Liver (tissue), 9 donors: ENCODE data around the gene MADD. TPM values are rescaled to one million over a fixed set of nuclear protein-coding genes. Genes with fewer than 3 reads are reported as not detected.

Experiments
- DNase-seq: peaks from one replicate; pipeline ENCODE4 v3.0.0-alpha.2; 2017; ENCODE audit warnings: low spot score
- H3K27ac ChIP-seq, 2 donors: one replicate each; pipeline ENCODE4 v1.7.0; 2013; ENCODE audit warnings: inconsistent platforms in 2 of 2, low read length in 2 of 2, control low read depth in 1 of 2, low read depth in 1 of 2, mild to moderate bottlenecking in 1 of 2
- H3K27me3 ChIP-seq, 4 donors: one replicate each; pipeline versions ENCODE4 v1.6.1 to v1.7.0; 2013; ENCODE audit warnings: low read length in 3 of 4, inconsistent platforms in 1 of 4, mild to moderate bottlenecking in 1 of 4, moderate library complexity in 1 of 4; ENCODE audit not compliant: control insufficient read depth in 4 of 4, insufficient read depth in 4 of 4
- H3K36me3 ChIP-seq, 4 donors: one replicate each; pipeline versions ENCODE4 v1.6.1 to v1.7.0; 2013; ENCODE audit warnings: low read length in 3 of 4, mild to moderate bottlenecking in 3 of 4, low read depth in 1 of 4, moderate library complexity in 1 of 4; ENCODE audit not compliant: control insufficient read depth in 4 of 4, insufficient read depth in 3 of 4
- H3K4me1 ChIP-seq, 4 donors: one replicate each; pipeline versions ENCODE4 v1.6.1 to v1.7.0; 2013; ENCODE audit warnings: low read length in 3 of 4, mild to moderate bottlenecking in 3 of 4, moderate library complexity in 1 of 4; ENCODE audit not compliant: control insufficient read depth in 4 of 4, insufficient read depth in 4 of 4
- H3K4me3 ChIP-seq, 3 donors: one replicate each; pipeline versions ENCODE4 v1.6.1 to v1.7.0; 2013; ENCODE audit warnings: low read length in 3 of 3, control low read depth in 1 of 3, low read depth in 1 of 3, mild to moderate bottlenecking in 1 of 3
- H3K9ac ChIP-seq, 2 donors: one replicate each; pipeline ENCODE4 v1.7.0; 2013; ENCODE audit warnings: low read length in 2 of 2, mild to moderate bottlenecking in 2 of 2, moderate library complexity in 2 of 2, control low read depth in 1 of 2, low read depth in 1 of 2
- H3K9me3 ChIP-seq, 4 donors: one replicate each; pipeline versions ENCODE4 v1.6.1 to v1.7.0; 2013; ENCODE audit warnings: low read length in 3 of 4; ENCODE audit not compliant: control insufficient read depth in 4 of 4
- ATF3 ChIP-seq: IDR thresholded peaks from 2 replicates; pipeline ENCODE4 v1.6.1; 2016; ENCODE audit warnings: antibody characterized with exemption
- EGR1 ChIP-seq, 2 donors: IDR thresholded peaks; 2 replicates each; pipeline ENCODE4 v1.6.1; 2016 to 2018; ENCODE audit warnings: antibody characterized with exemption in 2 of 2, low read depth in 2 of 2
- FOXA1 ChIP-seq: IDR thresholded peaks from 2 replicates; pipeline ENCODE4 v1.6.1; 2016; ENCODE audit warnings: antibody characterized with exemption
- FOXA2 ChIP-seq: IDR thresholded peaks from 2 replicates; pipeline ENCODE4 v1.6.1; 2016; ENCODE audit warnings: antibody characterized with exemption
- GABPA ChIP-seq, 2 donors: IDR thresholded peaks in 1 of 2; conservative IDR thresholded peaks in 1 of 2; 2 replicates each; pipeline ENCODE4 v1.6.1; 2016; ENCODE audit warnings: antibody characterized with exemption in 2 of 2, mild to moderate bottlenecking in 1 of 2, moderate library complexity in 1 of 2
- HNF4A ChIP-seq, 2 donors: conservative IDR thresholded peaks; 2 replicates each; pipeline ENCODE4 v1.6.1; 2016; ENCODE audit warnings: antibody characterized with exemption in 2 of 2, mild to moderate bottlenecking in 2 of 2
- HNF4G ChIP-seq: IDR thresholded peaks from 2 replicates; pipeline ENCODE4 v1.6.1; 2016; ENCODE audit warnings: antibody characterized with exemption
- JUND ChIP-seq, 2 donors: IDR thresholded peaks; 2 replicates each; pipeline ENCODE4 v1.6.1; 2016; ENCODE audit warnings: antibody characterized with exemption in 2 of 2
- MAX ChIP-seq: IDR thresholded peaks from 2 replicates; pipeline ENCODE4 v1.6.1; 2016; ENCODE audit warnings: antibody characterized with exemption
- NR2F2 ChIP-seq: IDR thresholded peaks from 2 replicates; pipeline ENCODE4 v1.6.1; 2016; ENCODE audit warnings: antibody characterized with exemption
- RAD21 ChIP-seq, 2 donors: IDR thresholded peaks; 2 replicates each; pipeline ENCODE4 v1.6.1; 2016; ENCODE audit warnings: antibody characterized with exemption in 2 of 2, mild to moderate bottlenecking in 2 of 2
- RXRA ChIP-seq, 2 donors: IDR thresholded peaks; 2 replicates each; pipeline ENCODE4 v1.6.1; 2017 to 2018; ENCODE audit warnings: antibody characterized with exemption in 2 of 2, mild to moderate bottlenecking in 1 of 2
- SP1 ChIP-seq: IDR thresholded peaks from 2 replicates; pipeline ENCODE4 v1.6.1; 2018; ENCODE audit warnings: antibody characterized with exemption, mild to moderate bottlenecking
- TAF1 ChIP-seq: conservative IDR thresholded peaks from 2 replicates; pipeline ENCODE4 v1.6.1; 2016; ENCODE audit warnings: antibody characterized with exemption, mild to moderate bottlenecking
- YY1 ChIP-seq: IDR thresholded peaks from 2 replicates; pipeline ENCODE4 v1.6.1; 2016; ENCODE audit warnings: antibody characterized with exemption, mild to moderate bottlenecking
- ZBTB33 ChIP-seq: IDR thresholded peaks from 2 replicates; pipeline ENCODE4 v1.6.1; 2016; ENCODE audit warnings: antibody characterized with exemption
- WGBS: extraction: QIAGEN DNeasy Blood & Tissue Kit; methylation state at CpG from one replicate; pipeline ENCODE4 v1.1.7; 2013; 5-methylcytosine and 5-hydroxymethylcytosine counted together
- polyA plus RNA-seq, 2 donors: library from polyadenylated mRNA; stranded (reverse) in 1 of 2; unstranded in 1 of 2; fragments of 200-250 nt in 1 of 2; fragments of >200 nt in 1 of 2; fragmentation: Nextera tagmentation in 1 of 2; extraction: Ambion mirVana in 1 of 2; gene quantifications; one replicate each; pipeline versions ENCODE4 v1.2.1 to v1.2.3, GENCODE V29; 2013 to 2015
- total RNA-seq, 2 donors: library from RNA; depleted of rRNA; stranded (reverse); fragments of >200 nt; gene quantifications; one replicate each; pipeline ENCODE4 v1.2.3, GENCODE V29; 2014
- TF ChIP-seq, protein P1 (sequence below): IDR thresholded peaks from 2 replicates; pipeline ENCODE4 v1.6.1; 2016; ENCODE audit warnings: antibody characterized with exemption, mild to moderate bottlenecking
- TF ChIP-seq, protein P2 (sequence below): fragments of 150-350 bp; IDR thresholded peaks from 2 replicates; pipeline ENCODE4 v1.5.1; 2017; ENCODE audit warnings: improper control_type of control experiment, low read depth, low read length; ENCODE audit not compliant: missing input control
- donor health status: healthy.
- donor health status: healthy.
- donor health status: healthy.
- donor health status: healthy.
- donor health status: healthy.

MADD gene
- total and polyA plus RNA-seq, 4 donors, result 9.9 to 20.5 (median 11.1) TPM

DNA sequence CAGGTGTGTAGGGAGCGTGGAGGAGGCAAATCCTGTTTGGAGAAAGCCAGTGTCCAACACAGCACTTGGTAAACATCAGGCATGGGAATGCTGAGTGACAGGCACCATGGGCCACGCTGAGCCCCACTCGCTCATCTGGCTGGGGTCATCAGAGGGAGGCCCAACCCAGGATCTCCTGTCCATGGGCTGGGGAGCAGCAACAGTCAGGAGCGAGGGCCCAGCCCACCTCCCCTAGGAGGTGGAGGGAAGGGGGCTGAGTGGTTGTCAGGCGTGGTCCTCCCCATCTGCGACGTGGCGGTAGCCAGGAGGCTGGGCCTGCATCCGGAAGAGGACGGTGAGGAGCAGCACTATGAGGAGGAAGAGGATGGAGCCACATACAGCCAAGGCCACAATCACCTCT lies 30.1 kb upstream of the MADD start:
- peaks cover 7 to 27% (median 20%) of the 10 kb centered on the region in 4 donors for H3K4me1 ChIP-seq

More for the DNA sequence above, 30.1 kb upstream of the MADD start:
- Histone ChIP-seq H3K4me3 (no peak overlapping the region), H3K27ac (no peak overlapping the region), H3K9ac (no peak overlapping the region), H3K9me3 (no peaks in the 10 kb centered on the region), H3K36me3 (peaks cover 13 to 35% (median 31%) of the 10 kb centered on the region in 4 donors), H3K27me3 (no peaks in the 10 kb centered on the region)
- DNase-seq, result no peak
- WGBS, result 94% methylated on average over 10 of the region's 10 CpGs
- TF ChIP-seq EGR1 (IDR thresholded peaks at IDR 0.05; ENCODE audit: low read depth in 2 of 2) (no peak), GABPA (IDR thresholded peaks at IDR 0.05 in 1 of 2, conservative IDR thresholded peaks at IDR 0.05 in 1 of 2) (no peak), JUND (IDR thresholded peaks at IDR 0.05) (no peak), FOXA2 (no peak), RAD21 (IDR thresholded peaks at IDR 0.05) (no peak), SP1 (no peak), ZBTB33 (no peak), HNF4A (conservative IDR thresholded peaks at IDR 0.05) (no peak), RXRA (IDR thresholded peaks at IDR 0.05) (no peak), NR2F2 (no peak), FOXA1 (no peak), HNF4G (no peak), ATF3 (no peak), MAX (no peak), TAF1 (no peak), YY1 (no peak)
- TF ChIP-seq, protein P1, sequence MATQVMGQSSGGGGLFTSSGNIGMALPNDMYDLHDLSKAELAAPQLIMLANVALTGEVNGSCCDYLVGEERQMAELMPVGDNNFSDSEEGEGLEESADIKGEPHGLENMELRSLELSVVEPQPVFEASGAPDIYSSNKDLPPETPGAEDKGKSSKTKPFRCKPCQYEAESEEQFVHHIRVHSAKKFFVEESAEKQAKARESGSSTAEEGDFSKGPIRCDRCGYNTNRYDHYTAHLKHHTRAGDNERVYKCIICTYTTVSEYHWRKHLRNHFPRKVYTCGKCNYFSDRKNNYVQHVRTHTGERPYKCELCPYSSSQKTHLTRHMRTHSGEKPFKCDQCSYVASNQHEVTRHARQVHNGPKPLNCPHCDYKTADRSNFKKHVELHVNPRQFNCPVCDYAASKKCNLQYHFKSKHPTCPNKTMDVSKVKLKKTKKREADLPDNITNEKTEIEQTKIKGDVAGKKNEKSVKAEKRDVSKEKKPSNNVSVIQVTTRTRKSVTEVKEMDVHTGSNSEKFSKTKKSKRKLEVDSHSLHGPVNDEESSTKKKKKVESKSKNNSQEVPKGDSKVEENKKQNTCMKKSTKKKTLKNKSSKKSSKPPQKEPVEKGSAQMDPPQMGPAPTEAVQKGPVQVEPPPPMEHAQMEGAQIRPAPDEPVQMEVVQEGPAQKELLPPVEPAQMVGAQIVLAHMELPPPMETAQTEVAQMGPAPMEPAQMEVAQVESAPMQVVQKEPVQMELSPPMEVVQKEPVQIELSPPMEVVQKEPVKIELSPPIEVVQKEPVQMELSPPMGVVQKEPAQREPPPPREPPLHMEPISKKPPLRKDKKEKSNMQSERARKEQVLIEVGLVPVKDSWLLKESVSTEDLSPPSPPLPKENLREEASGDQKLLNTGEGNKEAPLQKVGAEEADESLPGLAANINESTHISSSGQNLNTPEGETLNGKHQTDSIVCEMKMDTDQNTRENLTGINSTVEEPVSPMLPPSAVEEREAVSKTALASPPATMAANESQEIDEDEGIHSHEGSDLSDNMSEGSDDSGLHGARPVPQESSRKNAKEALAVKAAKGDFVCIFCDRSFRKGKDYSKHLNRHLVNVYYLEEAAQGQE, result no peak
- TF ChIP-seq, protein P2, sequence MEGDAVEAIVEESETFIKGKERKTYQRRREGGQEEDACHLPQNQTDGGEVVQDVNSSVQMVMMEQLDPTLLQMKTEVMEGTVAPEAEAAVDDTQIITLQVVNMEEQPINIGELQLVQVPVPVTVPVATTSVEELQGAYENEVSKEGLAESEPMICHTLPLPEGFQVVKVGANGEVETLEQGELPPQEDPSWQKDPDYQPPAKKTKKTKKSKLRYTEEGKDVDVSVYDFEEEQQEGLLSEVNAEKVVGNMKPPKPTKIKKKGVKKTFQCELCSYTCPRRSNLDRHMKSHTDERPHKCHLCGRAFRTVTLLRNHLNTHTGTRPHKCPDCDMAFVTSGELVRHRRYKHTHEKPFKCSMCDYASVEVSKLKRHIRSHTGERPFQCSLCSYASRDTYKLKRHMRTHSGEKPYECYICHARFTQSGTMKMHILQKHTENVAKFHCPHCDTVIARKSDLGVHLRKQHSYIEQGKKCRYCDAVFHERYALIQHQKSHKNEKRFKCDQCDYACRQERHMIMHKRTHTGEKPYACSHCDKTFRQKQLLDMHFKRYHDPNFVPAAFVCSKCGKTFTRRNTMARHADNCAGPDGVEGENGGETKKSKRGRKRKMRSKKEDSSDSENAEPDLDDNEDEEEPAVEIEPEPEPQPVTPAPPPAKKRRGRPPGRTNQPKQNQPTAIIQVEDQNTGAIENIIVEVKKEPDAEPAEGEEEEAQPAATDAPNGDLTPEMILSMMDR, result no peak
